Rectal smooth muscle tissue (tissue), 1 donor: ENCODE results near the gene FITM1.

Experiments used
- H3K27ac ChIP-seq: one replicate; pipeline ENCODE4 v1.7.0; 2013; ENCODE audit warnings: low read depth, low read length, inconsistent platforms
- H3K27me3 ChIP-seq: one replicate; pipeline ENCODE4 v1.7.0; 2013; ENCODE audit warnings: low read length; ENCODE audit not compliant: control insufficient read depth, insufficient read depth
- H3K36me3 ChIP-seq: one replicate; pipeline ENCODE4 v1.7.0; 2013; ENCODE audit warnings: low read length; ENCODE audit not compliant: control insufficient read depth, insufficient read depth
- H3K4me1 ChIP-seq: one replicate; pipeline ENCODE4 v1.7.0; 2013; ENCODE audit warnings: low read length; ENCODE audit not compliant: control insufficient read depth, insufficient read depth
- H3K4me3 ChIP-seq: one replicate; pipeline ENCODE4 v1.7.0; 2013; ENCODE audit warnings: low read length
- H3K9ac ChIP-seq: one replicate; pipeline ENCODE4 v1.7.0; 2013; ENCODE audit warnings: low read length

FITM1 gene, protein sequence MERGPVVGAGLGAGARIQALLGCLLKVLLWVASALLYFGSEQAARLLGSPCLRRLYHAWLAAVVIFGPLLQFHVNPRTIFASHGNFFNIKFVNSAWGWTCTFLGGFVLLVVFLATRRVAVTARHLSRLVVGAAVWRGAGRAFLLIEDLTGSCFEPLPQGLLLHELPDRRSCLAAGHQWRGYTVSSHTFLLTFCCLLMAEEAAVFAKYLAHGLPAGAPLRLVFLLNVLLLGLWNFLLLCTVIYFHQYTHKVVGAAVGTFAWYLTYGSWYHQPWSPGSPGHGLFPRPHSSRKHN

DNA sequence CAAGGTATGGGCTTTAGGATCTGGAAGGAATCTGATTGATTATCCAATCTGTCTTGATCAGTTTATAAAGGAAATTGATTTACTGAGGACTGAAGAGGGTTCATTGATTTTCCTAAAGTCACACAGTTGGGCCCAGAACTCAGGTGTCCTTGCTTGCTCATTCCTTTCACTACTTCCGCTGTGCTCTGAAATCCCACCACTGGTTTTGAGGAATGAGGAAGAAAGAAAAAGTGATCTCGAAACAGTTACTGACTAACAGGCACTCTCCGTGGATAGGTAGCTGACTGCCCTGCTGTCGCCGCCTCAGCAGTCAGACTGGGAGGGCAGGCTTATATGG lies at the start of gene FITM1:
FITM1 (plus strand) TSS at position 280 of the 337 bp plus-strand sequence. CDS start 905 bp downstream, outside the sequence.
- no peak within 1 kb of the TSS for H3K9ac ChIP-seq
- no peak within 1 kb of the TSS for H3K4me3 ChIP-seq
- peaks cover under 1% of the 10 kb centered on the region for H3K4me1 ChIP-seq
- peaks cover 2% of the 10 kb centered on the region for H3K36me3 ChIP-seq
- H3K27ac ChIP-seq: no peak within 1 kb of the TSS
- no peaks in the 10 kb centered on the region for H3K27me3 ChIP-seq

DNA sequence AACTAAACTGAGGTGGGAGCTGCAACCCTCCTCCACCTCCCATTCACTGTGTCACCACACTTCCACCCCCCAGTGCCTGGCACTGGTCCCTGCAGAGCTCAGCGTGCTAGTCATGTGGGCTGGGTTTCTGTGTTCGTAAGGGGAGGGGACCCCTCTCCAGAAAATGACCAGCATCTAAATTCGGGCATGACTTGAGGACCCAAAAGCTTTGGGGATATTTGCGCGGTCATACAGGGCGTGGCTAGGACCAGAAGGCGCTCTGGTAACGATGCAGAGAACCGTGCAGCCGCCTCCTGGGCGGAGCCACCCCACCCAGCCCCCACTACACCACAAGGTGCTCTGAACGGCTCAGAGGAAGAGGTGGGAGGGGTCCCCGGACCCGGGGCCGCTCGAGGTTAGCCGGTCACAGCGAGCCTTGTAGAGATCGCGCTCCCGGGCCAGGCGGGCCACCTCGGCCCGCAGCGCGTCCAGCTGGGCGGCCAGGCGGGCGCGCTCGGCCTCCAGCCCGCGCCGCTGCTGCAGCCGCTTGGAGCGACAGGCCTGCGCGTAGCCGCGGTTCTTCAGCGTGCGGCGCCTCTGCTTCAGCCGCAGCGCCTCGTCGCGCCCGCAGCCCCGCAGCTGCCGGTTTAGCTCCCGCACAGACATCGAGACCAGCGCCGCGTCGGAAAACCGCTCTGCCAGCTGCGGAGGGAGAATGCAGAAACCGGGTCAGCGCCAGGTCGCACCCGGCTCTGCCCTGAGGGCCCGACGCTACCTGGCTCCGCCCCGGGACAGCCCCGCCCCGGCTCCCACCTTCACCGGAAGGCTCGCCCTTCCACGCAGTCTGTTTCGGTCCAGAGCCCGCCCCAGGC lies 49.3 kb upstream of the FITM1 start:
- Histone ChIP-seq H3K4me3 (peak overlapping the region; percentile 65), H3K27ac (no peak overlapping the region), H3K9ac (no peak overlapping the region), H3K27me3 (no peaks in the 10 kb centered on the region), H3K36me3 (no peaks in the 10 kb centered on the region), H3K4me1 (peaks cover 2% of the 10 kb centered on the region)

DNA sequence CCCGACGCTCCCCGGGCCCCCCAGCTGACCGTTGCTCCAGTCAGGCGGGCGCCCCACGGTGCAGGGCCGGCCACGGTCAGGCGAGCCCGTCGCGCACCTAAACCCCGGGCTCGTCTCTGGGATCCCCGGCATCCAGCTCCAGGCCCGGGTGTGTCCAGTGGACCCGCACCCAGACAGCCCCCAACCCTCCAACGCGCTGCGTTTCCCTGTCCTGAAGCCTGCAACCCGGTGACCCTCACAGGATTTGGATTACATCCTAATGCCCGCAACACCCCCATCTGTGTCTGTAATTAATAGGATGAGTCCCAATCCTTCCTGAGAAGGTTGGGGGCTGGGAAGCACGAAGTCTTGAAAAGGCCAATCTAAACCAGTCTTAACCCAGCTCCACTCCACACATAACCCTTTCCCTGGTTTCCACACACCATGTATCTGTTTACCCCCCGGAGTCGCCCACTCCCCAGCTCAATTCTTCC lies 48.7 kb upstream of the FITM1 start:
- no peak overlapping the region for H3K27ac ChIP-seq
- no peaks in the 10 kb centered on the region for H3K36me3 ChIP-seq
- no peak overlapping the region for H3K9ac ChIP-seq
- H3K4me3 ChIP-seq: peak overlapping the region; percentile 65
- H3K27me3 ChIP-seq: no peaks in the 10 kb centered on the region
- peaks cover 2% of the 10 kb centered on the region for H3K4me1 ChIP-seq

DNA sequence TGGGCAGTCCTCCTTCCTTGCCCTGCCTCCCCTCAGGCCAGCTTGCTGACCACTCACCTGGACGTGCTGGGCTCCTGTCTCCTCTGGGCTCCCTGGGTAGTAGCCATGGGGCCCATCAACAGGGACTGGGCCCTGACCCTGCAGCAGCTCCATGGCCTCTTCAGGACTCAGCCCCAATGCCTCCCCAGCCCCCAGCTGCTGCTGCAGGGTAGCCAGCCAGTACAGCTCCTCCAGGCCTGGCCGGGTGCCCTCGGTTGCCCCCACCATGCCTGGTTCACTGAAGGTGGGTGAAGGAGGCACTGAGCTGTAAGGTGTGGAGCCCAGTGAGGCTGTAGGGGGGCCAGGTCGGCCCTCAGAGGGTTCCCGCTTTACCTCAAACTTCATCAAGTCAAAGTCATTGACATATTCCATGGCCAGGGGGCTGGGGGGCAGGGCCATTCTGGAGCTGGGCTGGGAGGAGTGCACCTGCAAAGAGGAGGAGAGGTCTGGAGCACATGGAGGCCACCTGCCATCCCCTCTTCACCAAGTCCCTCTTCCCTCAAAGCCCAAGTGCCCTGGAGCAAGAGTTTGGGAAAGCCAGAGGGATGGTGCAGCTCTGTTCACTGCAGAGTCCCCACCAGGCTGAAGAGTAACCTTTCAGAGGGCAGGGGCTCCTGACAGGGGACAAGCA lies 47.9 kb upstream of the FITM1 start:
- H3K9ac ChIP-seq: no peak overlapping the region
- no peaks in the 10 kb centered on the region for H3K36me3 ChIP-seq
- no peaks in the 10 kb centered on the region for H3K27me3 ChIP-seq
- no peak overlapping the region for H3K4me3 ChIP-seq
- H3K27ac ChIP-seq: no peak overlapping the region
- H3K4me1 ChIP-seq: peaks cover 2% of the 10 kb centered on the region

DNA sequence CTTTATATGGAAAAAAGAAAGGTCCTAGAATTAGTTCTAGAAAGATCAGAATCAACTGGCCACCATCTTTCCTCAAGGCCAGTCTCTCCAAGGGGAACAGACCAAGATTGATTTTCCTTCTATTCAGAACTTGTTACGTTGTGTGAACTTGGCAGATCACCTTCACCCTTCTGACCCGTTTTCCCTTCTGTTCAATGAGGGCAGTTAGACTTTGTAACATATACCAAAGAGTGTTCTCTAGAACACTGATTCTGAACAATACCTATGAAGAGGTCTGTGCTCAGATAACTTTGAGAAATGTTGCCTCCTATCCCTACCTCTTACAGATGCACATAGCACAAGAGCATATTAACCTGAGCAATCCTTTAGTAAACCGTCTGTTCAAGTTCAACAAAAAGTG lies 47.0 kb upstream of the FITM1 start:
- Histone ChIP-seq H3K4me3 (no peak overlapping the region), H3K36me3 (no peaks in the 10 kb centered on the region), H3K4me1 (peaks cover 2% of the 10 kb centered on the region), H3K9ac (no peak overlapping the region), H3K27me3 (no peaks in the 10 kb centered on the region), H3K27ac (no peak overlapping the region)

DNA sequence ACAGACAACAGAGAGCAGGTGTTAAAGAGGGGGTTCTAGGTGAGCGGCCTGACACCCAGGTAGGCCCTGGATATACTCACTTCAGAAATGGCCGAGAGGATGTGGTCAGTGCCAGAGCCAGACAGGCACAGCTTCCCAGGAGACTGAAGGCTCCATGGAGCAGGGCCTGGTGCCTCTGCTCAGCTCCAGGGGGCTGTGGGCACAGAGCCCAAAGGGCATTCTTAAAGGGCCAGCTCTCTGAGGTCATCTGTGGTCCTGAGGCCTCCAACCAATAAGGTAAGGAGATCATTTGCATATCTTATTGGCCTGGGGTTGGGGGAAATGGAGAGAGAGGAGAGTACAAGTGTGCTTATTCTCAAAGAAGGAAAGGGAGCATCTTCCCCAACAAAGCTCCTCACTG lies 46.0 kb upstream of the FITM1 start:
- Histone ChIP-seq H3K9ac (no peak overlapping the region), H3K4me1 (peaks cover 2% of the 10 kb centered on the region)

DNA sequence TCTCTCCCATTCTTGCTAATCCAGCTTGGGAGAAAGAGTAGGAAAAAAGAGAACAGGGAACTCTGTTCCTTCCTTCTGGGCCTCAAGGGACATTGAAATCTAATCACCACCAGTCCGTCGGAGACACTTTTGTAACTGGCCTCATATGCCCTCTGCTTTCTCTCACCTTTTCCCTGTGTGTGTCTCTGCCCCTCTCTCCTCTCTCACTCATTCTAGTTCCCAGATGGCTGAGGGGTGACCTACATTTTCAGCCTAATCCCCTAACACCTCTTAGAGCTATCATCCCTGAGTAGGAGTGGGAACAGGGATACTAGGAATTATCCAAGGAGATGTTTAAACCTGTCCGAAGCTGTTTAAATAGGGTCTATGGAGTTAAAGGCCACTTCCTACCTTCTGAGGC lies 45.2 kb upstream of the FITM1 start:
- H3K27ac ChIP-seq: no peak overlapping the region
- H3K27me3 ChIP-seq: no peaks in the 10 kb centered on the region
- no peaks in the 10 kb centered on the region for H3K36me3 ChIP-seq
- no peak overlapping the region for H3K4me3 ChIP-seq
- peaks cover 2% of the 10 kb centered on the region for H3K4me1 ChIP-seq
- no peak overlapping the region for H3K9ac ChIP-seq

More for the DNA sequence above, 46.0 kb upstream of the FITM1 start:
- Histone ChIP-seq H3K36me3 (no peaks in the 10 kb centered on the region), H3K27me3 (no peaks in the 10 kb centered on the region), H3K27ac (no peak overlapping the region), H3K4me3 (no peak overlapping the region)

DNA sequence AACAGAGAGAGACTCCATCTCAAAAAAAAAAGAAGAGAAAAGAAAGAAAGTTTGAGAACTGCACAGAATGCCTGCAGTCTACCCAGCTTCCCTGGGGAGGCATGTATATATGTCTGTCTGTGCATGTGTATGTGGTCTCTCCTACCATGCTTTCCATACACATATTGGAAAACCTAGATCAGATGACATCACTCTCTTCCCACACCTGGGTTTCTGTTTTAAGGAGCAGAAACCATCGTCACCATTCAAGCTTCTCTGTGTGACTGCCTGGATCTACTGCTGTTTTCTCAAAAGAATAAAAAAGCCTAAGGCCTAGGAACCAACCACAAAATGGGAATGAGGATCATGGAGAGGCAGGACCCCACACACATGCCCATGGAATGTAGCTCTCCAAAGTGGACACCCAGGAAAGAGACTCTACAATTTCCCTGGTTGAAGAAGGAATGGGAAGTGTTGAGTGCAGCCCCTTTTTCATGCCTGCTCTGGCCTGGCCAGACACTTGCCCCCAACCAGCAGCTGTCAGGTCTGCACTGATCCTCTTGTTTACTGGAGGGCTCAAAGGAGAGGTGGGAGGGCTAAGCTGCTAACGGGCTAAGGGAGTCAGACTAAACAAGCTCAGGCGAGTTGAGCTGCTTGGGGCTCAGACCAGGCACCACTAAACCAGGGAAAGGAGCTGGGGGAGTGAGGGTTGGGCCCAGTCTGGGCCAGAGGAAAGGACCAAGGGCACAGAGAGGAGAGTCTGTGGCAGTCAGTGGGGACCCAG lies 44.1 kb upstream of the FITM1 start:
- no peaks in the 10 kb centered on the region for H3K27me3 ChIP-seq
- H3K36me3 ChIP-seq: no peaks in the 10 kb centered on the region
- no peak overlapping the region for H3K27ac ChIP-seq
- H3K4me3 ChIP-seq: no peak overlapping the region
- H3K9ac ChIP-seq: no peak overlapping the region
- no peaks in the 10 kb centered on the region for H3K4me1 ChIP-seq

DNA sequence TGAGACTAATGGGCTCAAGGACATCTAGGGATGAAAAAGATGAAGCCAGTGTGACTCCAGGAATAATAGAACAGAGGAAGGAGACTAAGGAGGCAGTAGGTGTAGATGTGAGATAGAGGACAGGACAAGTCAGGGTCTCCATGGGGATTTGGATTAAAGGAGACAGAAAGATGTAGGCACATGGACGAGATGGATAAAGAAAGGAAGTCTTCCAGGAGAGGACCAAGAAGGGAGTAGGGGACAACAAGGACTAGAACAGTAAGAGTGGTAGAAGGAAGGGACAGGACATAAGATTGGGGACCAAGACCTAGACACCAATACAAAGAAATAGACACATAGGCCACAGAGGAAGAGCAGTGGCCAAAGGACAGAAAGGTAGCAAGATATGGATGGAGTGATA lies 43.5 kb upstream of the FITM1 start:
- Histone ChIP-seq H3K36me3 (no peaks in the 10 kb centered on the region), H3K4me3 (no peak overlapping the region), H3K27me3 (no peaks in the 10 kb centered on the region), H3K27ac (no peak overlapping the region), H3K9ac (no peak overlapping the region), H3K4me1 (no peaks in the 10 kb centered on the region)

DNA sequence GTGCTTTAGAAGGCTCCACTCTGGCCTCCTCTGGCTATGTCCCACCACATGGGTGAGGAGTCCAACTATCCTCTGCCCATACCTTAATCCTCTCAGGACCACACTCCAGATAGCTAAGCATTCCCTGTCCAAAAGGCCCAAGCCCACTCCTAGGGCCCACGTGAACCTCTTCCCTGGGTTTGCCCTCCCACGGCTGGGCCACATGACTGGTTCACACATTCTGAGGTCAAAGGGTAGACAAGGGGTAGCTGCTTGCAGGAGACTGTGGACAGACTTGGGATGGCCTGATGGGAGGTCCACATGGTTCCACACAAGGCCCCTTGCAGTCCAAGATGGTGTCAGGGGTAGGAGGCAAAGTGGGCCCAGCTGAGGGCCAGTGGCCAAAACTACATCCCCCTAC lies 42.4 kb upstream of the FITM1 start:
- no peak overlapping the region for H3K4me3 ChIP-seq
- H3K4me1 ChIP-seq: no peaks in the 10 kb centered on the region
- H3K36me3 ChIP-seq: no peaks in the 10 kb centered on the region
- H3K27ac ChIP-seq: no peak overlapping the region
- no peaks in the 10 kb centered on the region for H3K27me3 ChIP-seq
- H3K9ac ChIP-seq: no peak overlapping the region

DNA sequence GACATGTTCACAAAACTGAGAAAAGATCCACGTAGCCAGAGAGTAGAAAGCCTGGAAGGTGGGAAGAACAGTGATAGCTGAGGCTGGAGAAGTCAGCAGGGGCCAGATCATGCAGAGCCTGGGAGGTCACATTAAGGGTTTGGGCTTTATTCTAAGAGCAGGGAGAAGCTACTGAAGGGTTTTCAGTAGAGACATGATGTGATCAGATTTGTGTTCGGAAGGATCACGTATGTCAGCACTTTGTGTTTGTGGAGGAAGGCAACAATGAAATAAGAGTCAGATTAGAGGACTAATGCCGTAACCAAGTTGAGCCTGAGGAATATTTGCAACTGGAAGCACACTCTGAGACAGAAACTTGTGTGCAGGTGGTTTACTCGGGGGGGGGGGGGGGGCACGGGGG lies 40.6 kb upstream of the FITM1 start:
- no peak overlapping the region for H3K4me3 ChIP-seq
- H3K27ac ChIP-seq: no peak overlapping the region
- no peaks in the 10 kb centered on the region for H3K36me3 ChIP-seq
- no peak overlapping the region for H3K9ac ChIP-seq
- peaks cover 3% of the 10 kb centered on the region for H3K4me1 ChIP-seq
- no peaks in the 10 kb centered on the region for H3K27me3 ChIP-seq

DNA sequence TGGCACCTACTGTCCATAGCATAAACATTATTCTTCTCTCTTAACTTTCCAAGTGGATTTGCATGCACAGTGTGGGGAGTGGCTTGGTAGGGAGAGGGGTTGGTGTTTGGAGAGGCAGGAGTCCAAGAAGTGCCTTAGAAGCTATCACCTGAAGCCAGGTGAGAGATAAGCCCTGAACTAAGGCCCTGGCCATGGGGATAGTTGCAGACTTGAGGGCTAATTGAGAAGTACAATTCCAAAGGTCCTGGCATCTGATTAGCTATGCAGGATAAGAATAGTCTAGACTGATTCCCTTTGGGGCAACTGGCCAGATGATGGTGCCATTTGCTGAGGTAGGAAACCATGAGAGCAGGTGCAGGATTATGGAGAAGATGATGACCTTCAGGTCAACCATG lies 38.4 kb upstream of the FITM1 start:
- no peak overlapping the region for H3K4me3 ChIP-seq
- no peak overlapping the region for H3K9ac ChIP-seq

More for the DNA sequence above, 38.4 kb upstream of the FITM1 start:
- Histone ChIP-seq H3K36me3 (no peaks in the 10 kb centered on the region), H3K4me1 (peaks cover 3% of the 10 kb centered on the region), H3K27me3 (no peaks in the 10 kb centered on the region), H3K27ac (no peak overlapping the region)
